Loucy (cell line): Measurements from ENCODE around the gene C7.

Experiments used
- H2AFZ ChIP-seq: fragments of 200-600 bp; sonication (generic); 2 replicates; pipeline ENCODE4 v1.6.0; 2016; ENCODE audit warnings: antibody characterized with exemption, mild to moderate bottlenecking, low read length, moderate library complexity
- H3F3A ChIP-seq: fragments of 200-600 bp; 2 replicates; pipeline ENCODE4 v1.6.0; 2016; ENCODE audit warnings: antibody characterized with exemption, low read depth, mild to moderate bottlenecking
- H3K27me3 ChIP-seq: fragments of 200-600 bp; sonication (generic); 2 replicates; pipeline ENCODE4 v1.6.1; 2014; ENCODE audit warnings: low read length, mild to moderate bottlenecking; ENCODE audit not compliant: insufficient read depth, poor library complexity, severe bottlenecking
- H3K36me3 ChIP-seq: fragments of 200-600 bp; sonication (generic); 2 replicates; pipeline ENCODE4 v1.6.1; 2016; ENCODE audit warnings: low read length; ENCODE audit not compliant: insufficient read depth
- H3K4me1 ChIP-seq: fragments of 200-600 bp; sonication (generic); 2 replicates; pipeline ENCODE4 v1.5.1; 2014; ENCODE audit warnings: low read length, mild to moderate bottlenecking; ENCODE audit not compliant: insufficient read depth, poor library complexity, severe bottlenecking
- H3K4me2 ChIP-seq: fragments of 200-600 bp; sonication (generic); 2 replicates; pipeline ENCODE4 v1.6.0; 2014; ENCODE audit warnings: antibody characterized with exemption, low read length, low read depth, mild to moderate bottlenecking; ENCODE audit not compliant: poor library complexity, severe bottlenecking
- H3K4me3 ChIP-seq: fragments of 200-600 bp; sonication (generic); 2 replicates; pipeline ENCODE4 v1.5.1; 2014; ENCODE audit warnings: low read length, mild to moderate bottlenecking, mixed read lengths; ENCODE audit not compliant: poor library complexity, severe bottlenecking
- H3K79me2 ChIP-seq: fragments of 200-600 bp; sonication (generic); 2 replicates; pipeline ENCODE4 v1.6.1; 2014; ENCODE audit warnings: low read length; ENCODE audit not compliant: insufficient read depth
- H3K9ac ChIP-seq: fragments of 200-600 bp; sonication (generic); 2 replicates; pipeline ENCODE4 v1.6.0; 2014; ENCODE audit warnings: mild to moderate bottlenecking, low read depth, low read length, moderate library complexity; ENCODE audit not compliant: poor library complexity, severe bottlenecking
- H3K9me2 ChIP-seq: fragments of 200-600 bp; sonication (generic); replicated peaks from 2 replicates; pipeline ENCODE4 v1.6.1; 2016; ENCODE audit warnings: low read depth, low read length, mixed read lengths
- H3K9me3 ChIP-seq: fragments of 200-600 bp; sonication (generic); 2 replicates; pipeline ENCODE4 v1.6.1; 2014; ENCODE audit warnings: mild to moderate bottlenecking, antibody characterized with exemption, low read length, low read depth; ENCODE audit not compliant: insufficient read depth
- H4K20me1 ChIP-seq: fragments of 200-600 bp; sonication (generic); 2 replicates; pipeline ENCODE4 v1.6.0; 2014; ENCODE audit warnings: antibody characterized with exemption, low read length, mild to moderate bottlenecking; ENCODE audit not compliant: insufficient read depth, poor library complexity, severe bottlenecking
- EZH2phosphoT487 ChIP-seq: fragments of 200-600 bp; IDR thresholded peaks from 2 replicates; pipeline ENCODE4 v1.6.1; 2018; ENCODE audit warnings: antibody characterized with exemption, mild to moderate bottlenecking, moderate library complexity, borderline replicate concordance
- TF ChIP-seq, protein P1 (sequence below): fragments of 200-600 bp; sonication (generic); conservative IDR thresholded peaks from 2 replicates; pipeline ENCODE4 v1.5.1; 2014; ENCODE audit warnings: mild to moderate bottlenecking, antibody characterized with exemption, low read length

C7 gene

DNA sequence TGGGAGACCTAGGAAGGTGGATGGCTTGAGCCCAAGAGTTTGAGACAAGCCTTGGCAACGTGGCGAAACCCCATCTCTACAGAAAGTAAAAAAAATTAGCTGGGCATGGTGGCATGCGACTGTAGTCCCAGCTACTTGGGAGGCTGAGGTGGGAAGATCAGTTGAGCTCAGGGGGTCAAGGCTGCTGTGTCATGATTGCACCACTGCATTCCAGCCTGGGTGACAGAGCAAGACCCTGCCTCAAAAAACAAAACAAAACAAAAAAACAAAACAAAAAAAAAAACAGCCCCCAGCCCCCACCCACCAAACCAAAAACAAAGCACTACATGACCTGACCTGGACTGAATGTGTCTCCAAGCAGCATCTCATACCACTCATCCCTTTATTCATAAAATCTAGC lies 33.3 kb upstream of the C7 start:
- no peaks in the 10 kb centered on the region for H3K9me3 ChIP-seq
- no peaks in the 10 kb centered on the region for H3K36me3 ChIP-seq
- H3F3A ChIP-seq: no peaks in the 10 kb centered on the region
- H3K4me2 ChIP-seq: no peak overlapping the region
- no peaks in the 10 kb centered on the region for H3K9me2 ChIP-seq
- H3K79me2 ChIP-seq: no peaks in the 10 kb centered on the region
- H2AFZ ChIP-seq: no peak overlapping the region
- no peak overlapping the region for H3K4me3 ChIP-seq
- TF ChIP-seq, protein P1, sequence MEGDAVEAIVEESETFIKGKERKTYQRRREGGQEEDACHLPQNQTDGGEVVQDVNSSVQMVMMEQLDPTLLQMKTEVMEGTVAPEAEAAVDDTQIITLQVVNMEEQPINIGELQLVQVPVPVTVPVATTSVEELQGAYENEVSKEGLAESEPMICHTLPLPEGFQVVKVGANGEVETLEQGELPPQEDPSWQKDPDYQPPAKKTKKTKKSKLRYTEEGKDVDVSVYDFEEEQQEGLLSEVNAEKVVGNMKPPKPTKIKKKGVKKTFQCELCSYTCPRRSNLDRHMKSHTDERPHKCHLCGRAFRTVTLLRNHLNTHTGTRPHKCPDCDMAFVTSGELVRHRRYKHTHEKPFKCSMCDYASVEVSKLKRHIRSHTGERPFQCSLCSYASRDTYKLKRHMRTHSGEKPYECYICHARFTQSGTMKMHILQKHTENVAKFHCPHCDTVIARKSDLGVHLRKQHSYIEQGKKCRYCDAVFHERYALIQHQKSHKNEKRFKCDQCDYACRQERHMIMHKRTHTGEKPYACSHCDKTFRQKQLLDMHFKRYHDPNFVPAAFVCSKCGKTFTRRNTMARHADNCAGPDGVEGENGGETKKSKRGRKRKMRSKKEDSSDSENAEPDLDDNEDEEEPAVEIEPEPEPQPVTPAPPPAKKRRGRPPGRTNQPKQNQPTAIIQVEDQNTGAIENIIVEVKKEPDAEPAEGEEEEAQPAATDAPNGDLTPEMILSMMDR: no peak
- no peak for TF ChIP-seq EZH2phosphoT487
- no peak overlapping the region for H3K9ac ChIP-seq
- no peaks in the 10 kb centered on the region for H4K20me1 ChIP-seq
- no peaks in the 10 kb centered on the region for H3K4me1 ChIP-seq
- H3K27me3 ChIP-seq: no peaks in the 10 kb centered on the region

GRCh38 chr5:40877371-40877988 lies 31.8 kb upstream of the C7 start:
- H4K20me1 ChIP-seq: no peaks in the 10 kb centered on the region
- no peaks in the 10 kb centered on the region for H3K9me3 ChIP-seq
- H3K4me1 ChIP-seq: no peaks in the 10 kb centered on the region
- no peaks in the 10 kb centered on the region for H3K79me2 ChIP-seq
- H3K4me2 ChIP-seq: no peak overlapping the region
- no peak for TF ChIP-seq EZH2phosphoT487
- TF ChIP-seq, protein P1: no peak
- H2AFZ ChIP-seq: no peak overlapping the region
- H3K9me2 ChIP-seq: no peaks in the 10 kb centered on the region
- no peaks in the 10 kb centered on the region for H3K27me3 ChIP-seq
- H3K9ac ChIP-seq: no peak overlapping the region
- H3K36me3 ChIP-seq: no peaks in the 10 kb centered on the region
- no peaks in the 10 kb centered on the region for H3F3A ChIP-seq
- no peak overlapping the region for H3K4me3 ChIP-seq

DNA sequence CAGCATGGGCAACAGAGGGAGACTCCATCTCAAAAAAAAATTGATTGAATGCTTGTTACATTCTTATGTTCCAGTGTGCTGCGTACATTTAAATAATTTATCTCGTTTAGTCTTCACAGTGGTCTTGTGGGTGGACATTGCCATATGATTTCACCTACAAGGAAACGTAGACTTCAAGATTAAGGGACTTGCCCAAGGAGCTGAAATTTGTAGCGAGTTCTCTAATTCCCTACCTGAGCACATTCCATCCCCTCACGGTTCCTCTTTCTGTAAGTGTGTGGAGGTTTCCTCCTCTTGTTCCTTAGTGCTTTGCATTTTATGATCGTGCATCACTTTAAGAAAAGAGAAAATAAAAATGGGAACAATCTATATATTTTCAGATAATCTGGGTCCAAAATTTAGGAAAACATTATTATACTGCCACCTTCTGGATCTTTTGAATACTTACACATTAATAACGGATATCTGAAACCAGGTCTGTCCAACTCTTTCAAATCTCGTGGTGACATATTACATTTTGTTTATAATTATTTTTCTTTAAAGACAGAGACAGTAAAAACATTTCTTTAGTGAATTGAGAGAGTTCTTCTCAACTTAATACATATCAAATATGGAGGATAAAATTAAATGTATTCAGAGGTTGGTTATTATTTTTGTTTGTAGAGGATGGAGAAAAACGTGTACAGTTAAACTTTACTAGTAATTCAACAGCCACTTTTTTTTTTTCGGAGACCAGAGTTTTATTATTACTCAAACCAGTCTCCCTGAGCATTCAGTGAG lies 29.9 kb upstream of the C7 start:
- Histone ChIP-seq H3K27me3 (no peaks in the 10 kb centered on the region), H3K9me2 (no peaks in the 10 kb centered on the region), H3K79me2 (no peaks in the 10 kb centered on the region), H3K9me3 (no peaks in the 10 kb centered on the region), H3K4me1 (no peaks in the 10 kb centered on the region), H3F3A (no peaks in the 10 kb centered on the region), H3K36me3 (no peaks in the 10 kb centered on the region), H3K4me3 (no peak overlapping the region), H3K9ac (no peak overlapping the region), H2AFZ (no peak overlapping the region), H3K4me2 (no peak overlapping the region), H4K20me1 (no peaks in the 10 kb centered on the region)
- TF ChIP-seq, protein P1: peak; percentile 89
- TF ChIP-seq EZH2phosphoT487: no peak
